ENCODE results near the gene TIMP4. TPM values are rescaled to one million over a fixed set of nuclear protein-coding genes. Genes with fewer than 3 reads are reported as not detected.

Gene TIMP4
- total RNA-seq, result 10 to 100 TPM in 3 of 4 donors, 1 to 10 TPM in 1; 6.9 to 24.5 (median 16.5) TPM

- Histone ChIP-seq H3K36me3 (peaks cover 2% of the 10 kb centered on the region), H3K4me3 (peak within 1 kb of the TSS; percentile 41), H3K27ac (peak within 1 kb of the TSS; percentile 3), H3K4me1 (peaks cover 17% of the 10 kb centered on the region), H3K27me3 (no peaks in the 10 kb centered on the region), H3K9me3 (no peaks in the 10 kb centered on the region)
- TF ChIP-seq POLR2A (IDR thresholded peaks at IDR 0.05), result peak in 1 of 2 donors; percentile 10
- no peak for TF ChIP-seq EP300 (IDR thresholded peaks at IDR 0.05)
- peak in 1 of 2 donors; percentile 76 for DNase-seq (ENCODE audit: low spot score in 2 of 2)
- 13% methylated on average over 33 of the region's 34 CpGs for WGBS
Observed at GRCh38 chr3:12158387-12159226, at the start of gene TIMP4. TSS of gene TIMP4 (minus strand) at chr3:12158912. CDS start at chr3:12158840, 72 bp downstream.

DNA sequence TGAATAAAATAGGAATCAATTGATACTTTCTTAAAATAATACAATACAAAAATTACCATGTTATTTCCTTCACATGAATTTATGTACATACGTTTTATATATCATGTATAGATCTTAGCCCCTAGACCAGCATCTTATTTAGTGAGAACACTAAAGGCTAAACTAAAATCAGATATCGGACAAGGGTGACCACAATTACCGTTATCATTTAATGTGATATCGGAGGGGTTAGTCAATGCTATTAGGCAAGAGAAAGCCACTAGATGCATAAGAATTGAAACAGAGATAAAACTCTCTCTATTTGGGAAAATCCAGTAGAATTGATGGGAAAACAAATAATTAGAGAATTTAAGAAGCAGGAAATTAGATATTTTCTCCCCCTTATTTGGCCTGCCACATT lies 46.5 kb upstream of the TIMP4 start:
- DNase-seq (ENCODE audit: low spot score in 2 of 2), result no peak
- H3K36me3 ChIP-seq, result no peaks in the 10 kb centered on the region
- H3K27me3 ChIP-seq, result peaks cover 2% of the 10 kb centered on the region
- TF ChIP-seq EP300 (IDR thresholded peaks at IDR 0.05), result no peak
- no peak for TF ChIP-seq POLR2A (IDR thresholded peaks at IDR 0.05)
- TF ChIP-seq CTCF (IDR thresholded peaks at IDR 0.05), result no peak
- no peak for TF ChIP-seq POLR2AphosphoS5 (IDR thresholded peaks at IDR 0.05)
- no peaks in the 10 kb centered on the region for H3K4me1 ChIP-seq
- 94% methylated on average over 4 of the region's 4 CpGs for WGBS
- no peak overlapping the region for H3K4me3 ChIP-seq
- no peak overlapping the region for H3K27ac ChIP-seq
- peaks cover 2% of the 10 kb centered on the region for H3K9me3 ChIP-seq

DNA sequence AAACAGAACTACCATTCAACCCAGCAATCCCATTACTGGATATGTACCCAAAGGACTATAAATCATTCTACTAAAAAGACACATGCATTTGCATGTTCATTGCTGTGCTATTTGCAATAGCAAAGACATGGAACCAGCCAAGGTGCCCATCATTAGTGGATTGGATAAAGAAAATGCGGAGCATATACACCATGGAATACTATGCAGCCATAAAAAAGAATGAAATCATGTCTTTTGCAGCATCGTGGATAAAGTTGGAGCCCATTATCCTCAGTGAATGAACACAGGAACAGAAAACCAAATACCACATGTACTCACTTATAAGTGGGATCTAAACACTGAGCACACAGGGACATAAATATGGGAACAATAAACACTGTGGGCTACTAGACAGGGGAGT lies 43.1 kb upstream of the TIMP4 start:
- WGBS, result 90% methylated on average over 2 of the region's 2 CpGs
- no peak overlapping the region for H3K27ac ChIP-seq
- DNase-seq (ENCODE audit: low spot score in 2 of 2), result no peak
- H3K27me3 ChIP-seq, result peaks cover 2% of the 10 kb centered on the region
- no peaks in the 10 kb centered on the region for H3K9me3 ChIP-seq
- TF ChIP-seq POLR2A (IDR thresholded peaks at IDR 0.05), result no peak
- TF ChIP-seq POLR2AphosphoS5 (IDR thresholded peaks at IDR 0.05), result no peak
- no peak for TF ChIP-seq EP300 (IDR thresholded peaks at IDR 0.05)
- no peak for TF ChIP-seq CTCF (IDR thresholded peaks at IDR 0.05)
- H3K36me3 ChIP-seq, result no peaks in the 10 kb centered on the region
- no peaks in the 10 kb centered on the region for H3K4me1 ChIP-seq
- no peak overlapping the region for H3K4me3 ChIP-seq

DNA sequence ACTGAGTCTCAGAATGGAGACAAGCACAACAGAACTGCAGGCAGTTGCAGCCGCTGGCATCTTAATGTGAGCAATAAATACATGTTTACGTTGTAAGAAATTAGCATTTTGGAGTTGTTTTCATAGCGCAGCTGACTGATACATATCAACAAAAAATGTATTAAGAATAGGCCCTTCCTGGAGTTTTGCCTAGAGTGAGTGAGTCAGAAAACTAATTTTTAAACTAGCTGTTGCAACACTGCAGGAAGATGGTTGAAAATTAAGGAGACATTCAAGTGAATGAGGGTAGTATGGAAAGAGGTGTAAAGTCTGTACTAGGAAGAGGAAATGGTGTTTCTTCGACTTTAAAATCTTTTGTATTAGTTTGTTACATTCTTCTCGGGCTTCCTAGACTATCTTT lies 39.6 kb upstream of the TIMP4 start:
- Histone ChIP-seq H3K27ac (no peak overlapping the region), H3K4me3 (no peak overlapping the region), H3K9me3 (no peaks in the 10 kb centered on the region), H3K4me1 (peaks cover 14% of the 10 kb centered on the region), H3K27me3 (peaks cover 2% of the 10 kb centered on the region), H3K36me3 (no peaks in the 10 kb centered on the region)
- no peak for TF ChIP-seq POLR2AphosphoS5 (IDR thresholded peaks at IDR 0.05)
- no peak for TF ChIP-seq CTCF (IDR thresholded peaks at IDR 0.05)
- TF ChIP-seq EP300 (IDR thresholded peaks at IDR 0.05), result no peak
- no peak for TF ChIP-seq POLR2A (IDR thresholded peaks at IDR 0.05)
- 48% methylated on average over 5 of the region's 5 CpGs for WGBS
- no peak for DNase-seq (ENCODE audit: low spot score in 2 of 2)

- DNase-seq (ENCODE audit: low spot score in 2 of 2), result no peak
- Histone ChIP-seq H3K4me3 (no peak overlapping the region), H3K36me3 (no peaks in the 10 kb centered on the region), H3K27ac (no peak overlapping the region), H3K27me3 (no peaks in the 10 kb centered on the region), H3K9me3 (no peaks in the 10 kb centered on the region), H3K4me1 (peaks cover 14% of the 10 kb centered on the region)
- TF ChIP-seq CTCF (IDR thresholded peaks at IDR 0.05), result no peak
- TF ChIP-seq POLR2AphosphoS5 (IDR thresholded peaks at IDR 0.05), result no peak
- TF ChIP-seq EP300 (IDR thresholded peaks at IDR 0.05), result no peak
- no peak for TF ChIP-seq POLR2A (IDR thresholded peaks at IDR 0.05)
Observed at GRCh38 chr3:12197475-12197874, 38.8 kb upstream of the TIMP4 start.

Data from suprapubic skin (tissue), 4 donors.